Left ventricle myocardium inferior (tissue), 1 donor: ENCODE measurements around the gene LRRC19. TPM values are rescaled to one million over a fixed set of nuclear protein-coding genes. Genes with fewer than 3 reads are reported as not detected.

Experiments used
- DNase-seq: peaks from one replicate; pipeline ENCODE4 v3.0.0-alpha.2; 2020
- H3K27ac ChIP-seq: fragments of 200-600 bp; replicated peaks from 2 replicates; pipeline ENCODE4 v1.8.0; 2021
- H3K27me3 ChIP-seq: fragments of 200-600 bp; 2 replicates; pipeline ENCODE4 v1.8.0; 2021; ENCODE audit warnings: low read depth
- H3K36me3 ChIP-seq: fragments of 200-600 bp; 2 replicates; pipeline ENCODE4 v1.8.0; 2021
- H3K4me1 ChIP-seq: fragments of 200-600 bp; 2 replicates; pipeline ENCODE4 v1.8.0; 2021
- H3K4me3 ChIP-seq: fragments of 200-600 bp; 2 replicates; pipeline ENCODE4 v1.8.0; 2021; ENCODE audit warnings: mild to moderate bottlenecking, moderate library complexity
- H3K9me3 ChIP-seq: fragments of 200-600 bp; replicated peaks from 2 replicates; pipeline ENCODE4 v1.8.0; 2021
- intact Hi-C: fragments of 100-400 bp; cut with micrococcal nuclease; formaldehyde crosslinking; loops from one replicate; pipeline ENCODE4 v1.11.0; 2022
- total RNA-seq: library from RNA; stranded (reverse); fragmentation: NEBNext Ultra II Directional; extraction: Animal tissue kit (Norgen Biotek cat#: 25700); gene quantifications from one replicate; pipeline ENCODE4 v1.2.1, GENCODE V29; 2021
- TF ChIP-seq, protein P1 (sequence below): fragments of 200-600 bp; IDR thresholded peaks from 2 replicates; pipeline ENCODE4 v1.8.0; 2021; ENCODE audit warnings: antibody characterized with exemption, mild to moderate bottlenecking, borderline replicate concordance
- donor health status: DM: no; HTN: yes; CAD: no; lungs with severe emphysema.

LRRC19 gene
- total RNA-seq, 1 donor from 2014 or later = not detected

- intact Hi-C loops = no loop called here
- Histone ChIP-seq H3K36me3 (peaks cover 10% of the 10 kb centered on the region), H3K27me3 (no peaks in the 10 kb centered on the region), H3K27ac (no peak overlapping the region), H3K4me3 (no peak overlapping the region), H3K4me1 (no peaks in the 10 kb centered on the region), H3K9me3 (no peaks in the 10 kb centered on the region)
- TF ChIP-seq, protein P1, sequence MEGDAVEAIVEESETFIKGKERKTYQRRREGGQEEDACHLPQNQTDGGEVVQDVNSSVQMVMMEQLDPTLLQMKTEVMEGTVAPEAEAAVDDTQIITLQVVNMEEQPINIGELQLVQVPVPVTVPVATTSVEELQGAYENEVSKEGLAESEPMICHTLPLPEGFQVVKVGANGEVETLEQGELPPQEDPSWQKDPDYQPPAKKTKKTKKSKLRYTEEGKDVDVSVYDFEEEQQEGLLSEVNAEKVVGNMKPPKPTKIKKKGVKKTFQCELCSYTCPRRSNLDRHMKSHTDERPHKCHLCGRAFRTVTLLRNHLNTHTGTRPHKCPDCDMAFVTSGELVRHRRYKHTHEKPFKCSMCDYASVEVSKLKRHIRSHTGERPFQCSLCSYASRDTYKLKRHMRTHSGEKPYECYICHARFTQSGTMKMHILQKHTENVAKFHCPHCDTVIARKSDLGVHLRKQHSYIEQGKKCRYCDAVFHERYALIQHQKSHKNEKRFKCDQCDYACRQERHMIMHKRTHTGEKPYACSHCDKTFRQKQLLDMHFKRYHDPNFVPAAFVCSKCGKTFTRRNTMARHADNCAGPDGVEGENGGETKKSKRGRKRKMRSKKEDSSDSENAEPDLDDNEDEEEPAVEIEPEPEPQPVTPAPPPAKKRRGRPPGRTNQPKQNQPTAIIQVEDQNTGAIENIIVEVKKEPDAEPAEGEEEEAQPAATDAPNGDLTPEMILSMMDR = no peak
- no peak for DNase-seq
These were observed 37.7 kb upstream of the LRRC19 start for GRCh38 chr9:27043176-27043575.

GRCh38 chr9:27042476-27042875 is 37.0 kb upstream of the LRRC19 start:
- intact Hi-C loops = no loop called here

GRCh38 chr9:27041746-27042145 is 36.3 kb upstream of the LRRC19 start:
- no peak overlapping the region for H3K27ac ChIP-seq
- no peaks in the 10 kb centered on the region for H3K27me3 ChIP-seq
- no peak for DNase-seq
- TF ChIP-seq, protein P1 = no peak
- H3K36me3 ChIP-seq = peaks cover 13% of the 10 kb centered on the region
- no peak overlapping the region for H3K4me3 ChIP-seq
- no peaks in the 10 kb centered on the region for H3K9me3 ChIP-seq
- no peaks in the 10 kb centered on the region for H3K4me1 ChIP-seq
- intact Hi-C loops = no loop called here

More at GRCh38 chr9:27042476-27042875, 37.0 kb upstream of the LRRC19 start:
- no peak overlapping the region for H3K27ac ChIP-seq
- TF ChIP-seq, protein P1 = no peak
- H3K4me3 ChIP-seq = no peak overlapping the region
- no peaks in the 10 kb centered on the region for H3K27me3 ChIP-seq
- H3K36me3 ChIP-seq = peaks cover 10% of the 10 kb centered on the region
- no peak for DNase-seq
- no peaks in the 10 kb centered on the region for H3K9me3 ChIP-seq
- H3K4me1 ChIP-seq = no peaks in the 10 kb centered on the region

- TF ChIP-seq, protein P1 = no peak
- Histone ChIP-seq H3K4me3 (no peak overlapping the region), H3K27me3 (no peaks in the 10 kb centered on the region), H3K36me3 (peaks cover 15% of the 10 kb centered on the region), H3K27ac (no peak overlapping the region), H3K4me1 (no peaks in the 10 kb centered on the region), H3K9me3 (no peaks in the 10 kb centered on the region)
- no peak for DNase-seq
- intact Hi-C loops = loop anchor here (10.0 kb wide), 2 partner anchors 157 to 237 kb away; no protein-coding TSS in a partner anchor
These were observed 32.0 kb upstream of the LRRC19 start for GRCh38 chr9:27037499-27037898.

GRCh38 chr9:27033815-27034403 is 28.4 kb upstream of the LRRC19 start:
- intact Hi-C loops = loop anchor here (10.0 kb wide), 2 partner anchors 161 to 241 kb away; no protein-coding TSS in a partner anchor
- DNase-seq = no peak
- Histone ChIP-seq H3K27ac (no peak overlapping the region), H3K4me3 (no peak overlapping the region), H3K4me1 (no peaks in the 10 kb centered on the region), H3K27me3 (no peaks in the 10 kb centered on the region), H3K9me3 (no peaks in the 10 kb centered on the region), H3K36me3 (peaks cover 22% of the 10 kb centered on the region)
- TF ChIP-seq, protein P1 = peak; percentile 87
